ENCODE measurements around the gene STMP1.
A peak's percentile ranks its signal among the peaks of the same experiment; 100 is the strongest.
"Not testable (repeated sequence)": the region's sequence is repeated elsewhere in the genome, so short reads cannot be mapped to it uniquely, and the experiment has no call there.

The STMP1 gene

GRCh38 chr7:135662123-135662372 lies 266 bp upstream of the STMP1 start:
- no peaks in the 10 kb centered on the region for H3K9me3 ChIP-seq (ENCODE audit: control insufficient read depth in 5 of 5, low read length in 5 of 5)
- H3K27ac ChIP-seq (ENCODE audit: low read depth, low read length), result peak overlapping the region; percentile 100
- H3K27me3 ChIP-seq (ENCODE audit: control insufficient read depth in 5 of 5, insufficient read depth in 4 of 5, low read length in 5 of 5), result no peaks in the 10 kb centered on the region
- H3K4me1 ChIP-seq (ENCODE audit: control insufficient read depth in 5 of 5, insufficient read depth in 5 of 5, low read length in 5 of 5), result peaks cover 0 to 43% (median 31%) of the 10 kb centered on the region in 5 donors
- no peaks in the 10 kb centered on the region for H3K36me3 ChIP-seq (ENCODE audit: control insufficient read depth in 5 of 5, insufficient read depth in 5 of 5, low read length in 5 of 5)
- H3K4me3 ChIP-seq (ENCODE audit: low read depth in 1 of 5, low read length in 5 of 5), result peak overlapping the region; percentile 82 to 96 (median 92)
- H3K9ac ChIP-seq (ENCODE audit: low read length in 5 of 5), result peak overlapping the region in 4 of 5 donors; percentile 54 to 99 (median 80)

DNA sequence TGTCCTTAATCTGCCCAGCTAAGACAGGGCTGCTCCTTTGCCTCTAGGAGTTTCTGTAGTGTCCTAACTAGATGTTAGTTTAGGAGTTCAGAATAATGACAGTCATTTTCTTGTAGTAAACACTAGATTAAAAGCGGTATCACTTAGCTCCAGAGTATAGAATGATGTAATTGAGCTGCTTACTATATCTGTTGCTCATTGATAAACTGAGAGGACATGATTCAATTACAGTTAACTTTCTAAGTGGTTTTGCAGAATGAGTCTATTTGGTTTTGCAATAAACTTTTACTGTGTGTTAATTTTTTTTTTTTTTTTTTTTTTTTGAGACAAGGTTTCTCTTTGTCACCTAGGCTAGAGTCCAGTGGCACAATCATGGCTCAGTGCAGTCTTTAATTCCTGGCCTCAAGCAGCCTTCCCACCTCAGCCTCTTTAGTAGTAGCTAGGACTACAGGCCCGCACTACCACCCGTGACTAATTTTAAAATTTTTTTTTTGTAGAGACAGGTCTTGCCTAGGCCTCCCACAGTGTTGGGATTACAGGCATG lies 1.8 kb downstream of the STMP1 start:
- Histone ChIP-seq H3K27me3 (ENCODE audit: control insufficient read depth in 5 of 5, insufficient read depth in 4 of 5, low read length in 5 of 5) (no peaks in the 10 kb centered on the region), H3K4me3 (ENCODE audit: low read depth in 1 of 5, low read length in 5 of 5) (peak overlapping the region in 1 of 5 donors; percentile 96), H3K36me3 (ENCODE audit: control insufficient read depth in 5 of 5, insufficient read depth in 5 of 5, low read length in 5 of 5) (no peaks in the 10 kb centered on the region), H3K9ac (ENCODE audit: low read length in 5 of 5) (peak overlapping the region in 3 of 5 donors; percentile 15 to 99 (median 30)), H3K27ac (ENCODE audit: low read depth, low read length) (peak overlapping the region; percentile 100), H3K4me1 (ENCODE audit: control insufficient read depth in 5 of 5, insufficient read depth in 5 of 5, low read length in 5 of 5) (peaks cover 0 to 43% (median 31%) of the 10 kb centered on the region in 5 donors), H3K9me3 (ENCODE audit: control insufficient read depth in 5 of 5, low read length in 5 of 5) (no peaks in the 10 kb centered on the region)

DNA sequence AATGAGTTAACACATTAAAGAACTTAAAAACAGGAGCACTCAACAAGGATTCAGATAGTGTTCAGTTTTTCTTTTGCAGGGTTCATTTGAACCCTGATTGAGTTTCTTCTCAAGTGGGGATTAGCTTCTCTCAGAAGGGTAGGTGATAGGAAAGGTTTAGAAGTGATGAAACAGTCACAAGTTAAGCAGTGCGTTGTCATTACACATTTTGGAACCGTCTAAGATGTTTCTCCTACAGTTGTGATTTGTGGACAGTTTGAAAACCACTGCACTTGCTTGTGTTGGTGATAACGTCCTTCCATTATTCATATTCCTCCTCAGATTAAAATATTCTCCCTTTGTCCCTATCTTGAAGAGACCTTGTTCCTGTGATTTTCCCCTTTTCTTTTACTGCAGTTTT lies 2.7 kb downstream of the STMP1 start:
- no peak overlapping the region for H3K4me3 ChIP-seq (ENCODE audit: low read depth in 1 of 5, low read length in 5 of 5)
- H3K27ac ChIP-seq (ENCODE audit: low read depth, low read length), result peak overlapping the region; percentile 100
- H3K9ac ChIP-seq (ENCODE audit: low read length in 5 of 5), result peak overlapping the region in 1 of 5 donors; percentile 15
- no peaks in the 10 kb centered on the region for H3K27me3 ChIP-seq (ENCODE audit: control insufficient read depth in 5 of 5, insufficient read depth in 4 of 5, low read length in 5 of 5)
- H3K36me3 ChIP-seq (ENCODE audit: control insufficient read depth in 5 of 5, insufficient read depth in 5 of 5, low read length in 5 of 5), result no peaks in the 10 kb centered on the region
- no peaks in the 10 kb centered on the region for H3K9me3 ChIP-seq (ENCODE audit: control insufficient read depth in 5 of 5, low read length in 5 of 5)
- H3K4me1 ChIP-seq (ENCODE audit: control insufficient read depth in 5 of 5, insufficient read depth in 5 of 5, low read length in 5 of 5), result peaks cover 1 to 50% (median 39%) of the 10 kb centered on the region in 5 donors

GRCh38 chr7:135666156-135666555 lies 3.8 kb downstream of the STMP1 start:
- Histone ChIP-seq H3K4me1 (ENCODE audit: control insufficient read depth in 5 of 5, insufficient read depth in 5 of 5, low read length in 5 of 5) (peaks cover 5 to 58% (median 50%) of the 10 kb centered on the region in 5 donors), H3K27ac (ENCODE audit: low read depth, low read length) (peak overlapping the region; percentile 100), H3K27me3 (ENCODE audit: control insufficient read depth in 5 of 5, insufficient read depth in 4 of 5, low read length in 5 of 5) (no peaks in the 10 kb centered on the region), H3K9ac (ENCODE audit: low read length in 5 of 5) (peak overlapping the region in 1 of 5 donors; percentile 36), H3K36me3 (ENCODE audit: control insufficient read depth in 5 of 5, insufficient read depth in 5 of 5, low read length in 5 of 5) (no peaks in the 10 kb centered on the region), H3K4me3 (ENCODE audit: low read depth in 1 of 5, low read length in 5 of 5) (no peak overlapping the region), H3K9me3 (ENCODE audit: control insufficient read depth in 5 of 5, low read length in 5 of 5) (no peaks in the 10 kb centered on the region)

DNA sequence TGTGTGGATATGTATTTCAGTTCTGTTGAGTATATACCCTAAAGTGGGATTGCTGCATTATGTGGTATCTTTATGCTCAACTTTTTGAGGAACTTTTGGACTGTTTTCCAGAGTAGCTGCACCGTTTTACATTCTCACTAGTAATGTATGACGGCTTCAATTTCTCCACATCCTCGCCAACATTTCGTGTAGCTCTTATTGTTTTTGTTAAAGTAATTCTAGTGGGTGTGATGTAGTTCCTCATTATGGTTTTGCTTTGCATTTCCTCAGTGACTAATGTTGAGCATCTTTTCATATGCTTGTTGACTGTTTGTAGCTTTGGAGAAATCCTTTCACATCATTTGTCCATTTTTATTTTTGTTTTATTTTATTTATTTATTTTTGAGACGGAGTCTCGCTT lies 4.5 kb downstream of the STMP1 start:
- H3K9ac ChIP-seq (ENCODE audit: low read length in 5 of 5), result no peak overlapping the region
- no peaks in the 10 kb centered on the region for H3K36me3 ChIP-seq (ENCODE audit: control insufficient read depth in 5 of 5, insufficient read depth in 5 of 5, low read length in 5 of 5)
- peaks cover 5 to 54% (median 47%) of the 10 kb centered on the region in 5 donors for H3K4me1 ChIP-seq (ENCODE audit: control insufficient read depth in 5 of 5, insufficient read depth in 5 of 5, low read length in 5 of 5)
- no peak overlapping the region for H3K27ac ChIP-seq (ENCODE audit: low read depth, low read length)
- H3K27me3 ChIP-seq (ENCODE audit: control insufficient read depth in 5 of 5, insufficient read depth in 4 of 5, low read length in 5 of 5), result no peaks in the 10 kb centered on the region
- no peak overlapping the region for H3K4me3 ChIP-seq (ENCODE audit: low read depth in 1 of 5, low read length in 5 of 5)
- no peaks in the 10 kb centered on the region for H3K9me3 ChIP-seq (ENCODE audit: control insufficient read depth in 5 of 5, low read length in 5 of 5)

DNA sequence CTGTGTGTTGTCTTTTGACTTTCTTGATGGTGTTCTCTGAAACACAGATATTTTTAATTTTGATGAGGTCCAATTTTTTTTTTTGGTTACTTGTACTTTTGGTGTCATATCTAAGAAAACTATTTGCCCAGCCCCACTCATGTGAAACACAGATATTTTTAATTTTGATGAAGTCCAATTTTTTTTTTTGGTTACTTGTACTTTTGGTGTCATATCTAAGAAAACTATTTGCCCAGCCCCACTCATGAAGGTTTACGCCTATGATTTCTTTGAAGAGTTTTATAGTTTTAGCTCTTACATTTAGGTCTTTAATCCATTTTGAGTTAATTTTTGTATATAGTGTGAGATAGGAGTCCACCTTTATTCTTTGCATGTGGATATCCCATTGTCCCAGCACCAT lies 5.3 kb downstream of the STMP1 start:
- H3K4me3 ChIP-seq (ENCODE audit: low read depth in 1 of 5, low read length in 5 of 5); H3K27ac ChIP-seq (ENCODE audit: low read depth, low read length); H3K9me3 ChIP-seq (ENCODE audit: control insufficient read depth in 5 of 5, low read length in 5 of 5); H3K27me3 ChIP-seq (ENCODE audit: control insufficient read depth in 5 of 5, insufficient read depth in 4 of 5, low read length in 5 of 5); H3K36me3 ChIP-seq (ENCODE audit: control insufficient read depth in 5 of 5, insufficient read depth in 5 of 5, low read length in 5 of 5); H3K9ac ChIP-seq (ENCODE audit: low read length in 5 of 5): not testable (repeated sequence)
- peaks cover 5 to 52% (median 46%) of the 10 kb centered on the region in 5 donors for H3K4me1 ChIP-seq (ENCODE audit: control insufficient read depth in 5 of 5, insufficient read depth in 5 of 5, low read length in 5 of 5)

DNA sequence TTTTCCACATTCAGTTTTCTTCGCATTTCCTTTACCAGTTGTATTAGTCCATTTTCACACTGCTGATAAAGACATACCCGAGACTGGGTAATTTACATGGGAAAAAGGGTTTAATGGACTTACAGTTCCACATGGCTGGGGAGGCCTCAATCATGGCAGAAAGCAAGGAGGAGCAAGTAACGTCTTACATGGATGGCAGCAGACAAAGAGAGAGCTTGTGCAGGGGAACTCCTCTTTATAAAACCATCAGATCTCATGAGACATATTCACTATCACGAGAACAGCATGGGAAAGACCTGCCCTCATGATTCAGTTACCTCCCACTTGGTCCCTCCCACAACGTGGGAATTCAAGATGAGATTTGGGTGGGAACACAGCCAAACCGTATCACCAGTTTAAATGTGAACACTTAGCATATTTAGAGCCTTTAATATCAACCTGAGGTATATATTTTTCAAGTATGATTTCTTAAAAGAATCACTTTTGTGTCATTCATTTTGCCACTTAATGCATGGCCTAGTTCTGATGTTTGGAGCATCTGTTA lies 6.6 kb downstream of the STMP1 start:
- not testable (repeated sequence) for H3K4me3 ChIP-seq (ENCODE audit: low read depth in 1 of 5, low read length in 5 of 5); H3K27me3 ChIP-seq (ENCODE audit: control insufficient read depth in 5 of 5, insufficient read depth in 4 of 5, low read length in 5 of 5); H3K36me3 ChIP-seq (ENCODE audit: control insufficient read depth in 5 of 5, insufficient read depth in 5 of 5, low read length in 5 of 5); H3K27ac ChIP-seq (ENCODE audit: low read depth, low read length); H3K9me3 ChIP-seq (ENCODE audit: control insufficient read depth in 5 of 5, low read length in 5 of 5); H3K9ac ChIP-seq (ENCODE audit: low read length in 5 of 5)
- peaks cover 5 to 49% (median 40%) of the 10 kb centered on the region in 5 donors for H3K4me1 ChIP-seq (ENCODE audit: control insufficient read depth in 5 of 5, insufficient read depth in 5 of 5, low read length in 5 of 5)

DNA sequence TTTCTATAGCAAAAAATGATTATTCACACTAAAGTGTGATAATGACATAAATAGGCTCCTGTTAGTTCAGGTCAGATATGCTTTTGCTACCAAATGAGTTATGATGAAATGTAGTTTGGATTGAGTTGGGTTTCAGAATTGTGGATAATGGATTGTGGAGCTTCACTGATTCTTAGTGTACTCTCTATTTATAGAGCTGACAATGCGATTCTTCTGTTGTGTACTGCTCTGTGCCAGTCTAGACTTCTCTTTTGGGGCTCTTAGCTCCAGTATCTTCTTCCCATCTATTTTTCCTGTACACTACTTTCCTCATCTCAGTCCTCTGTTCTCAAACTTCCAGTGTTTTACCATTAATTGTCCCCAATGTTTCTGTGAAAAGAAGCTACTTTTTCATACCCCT lies 7.5 kb downstream of the STMP1 start:
- Histone ChIP-seq H3K9ac (ENCODE audit: low read length in 5 of 5) (peak overlapping the region in 1 of 5 donors; percentile 41), H3K4me1 (ENCODE audit: control insufficient read depth in 5 of 5, insufficient read depth in 5 of 5, low read length in 5 of 5) (peaks cover 5 to 41% (median 34%) of the 10 kb centered on the region in 5 donors), H3K9me3 (ENCODE audit: control insufficient read depth in 5 of 5, low read length in 5 of 5) (no peaks in the 10 kb centered on the region), H3K4me3 (ENCODE audit: low read depth in 1 of 5, low read length in 5 of 5) (no peak overlapping the region), H3K36me3 (ENCODE audit: control insufficient read depth in 5 of 5, insufficient read depth in 5 of 5, low read length in 5 of 5) (peaks cover 0 to 13% (median 5%) of the 10 kb centered on the region in 5 donors), H3K27me3 (ENCODE audit: control insufficient read depth in 5 of 5, insufficient read depth in 4 of 5, low read length in 5 of 5) (no peaks in the 10 kb centered on the region), H3K27ac (ENCODE audit: low read depth, low read length) (peak overlapping the region; percentile 59)

GRCh38 chr7:135670179-135670578 lies 7.9 kb downstream of the STMP1 start:
- H3K27ac ChIP-seq (ENCODE audit: low read depth, low read length), result peak overlapping the region; percentile 59
- H3K27me3 ChIP-seq (ENCODE audit: control insufficient read depth in 5 of 5, insufficient read depth in 4 of 5, low read length in 5 of 5), result no peaks in the 10 kb centered on the region
- H3K9me3 ChIP-seq (ENCODE audit: control insufficient read depth in 5 of 5, low read length in 5 of 5), result no peaks in the 10 kb centered on the region
- H3K9ac ChIP-seq (ENCODE audit: low read length in 5 of 5), result peak overlapping the region in 1 of 5 donors; percentile 41
- H3K4me3 ChIP-seq (ENCODE audit: low read depth in 1 of 5, low read length in 5 of 5), result no peak overlapping the region
- H3K36me3 ChIP-seq (ENCODE audit: control insufficient read depth in 5 of 5, insufficient read depth in 5 of 5, low read length in 5 of 5), result peaks cover 4 to 13% (median 6%) of the 10 kb centered on the region in 5 donors
- peaks cover 5 to 40% (median 34%) of the 10 kb centered on the region in 5 donors for H3K4me1 ChIP-seq (ENCODE audit: control insufficient read depth in 5 of 5, insufficient read depth in 5 of 5, low read length in 5 of 5)

GRCh38 chr7:135672560-135673359 lies 10.4 kb downstream of the STMP1 start:
- peaks cover 11 to 30% (median 17%) of the 10 kb centered on the region in 5 donors for H3K36me3 ChIP-seq (ENCODE audit: control insufficient read depth in 5 of 5, insufficient read depth in 5 of 5, low read length in 5 of 5)
- no peak overlapping the region for H3K27ac ChIP-seq (ENCODE audit: low read depth, low read length)
- H3K9me3 ChIP-seq (ENCODE audit: control insufficient read depth in 5 of 5, low read length in 5 of 5), result no peaks in the 10 kb centered on the region
- peaks cover 5 to 26% (median 25%) of the 10 kb centered on the region in 5 donors for H3K4me1 ChIP-seq (ENCODE audit: control insufficient read depth in 5 of 5, insufficient read depth in 5 of 5, low read length in 5 of 5)
- H3K9ac ChIP-seq (ENCODE audit: low read length in 5 of 5), result peak overlapping the region in 3 of 5 donors; percentile 0 to 18 (median 13)
- no peak overlapping the region for H3K4me3 ChIP-seq (ENCODE audit: low read depth in 1 of 5, low read length in 5 of 5)
- no peaks in the 10 kb centered on the region for H3K27me3 ChIP-seq (ENCODE audit: control insufficient read depth in 5 of 5, insufficient read depth in 4 of 5, low read length in 5 of 5)
